ENCODE data around the gene EPG5.
"Not testable (repeated sequence)": the region's sequence is repeated elsewhere in the genome, so short reads cannot be mapped to it uniquely, and the experiment has no call there.

Gene EPG5

GRCh38 chr18:45820106-45820745 is 146.9 kb downstream of the EPG5 start:
- no peaks in the 10 kb centered on the region for H3K27me3 ChIP-seq (ENCODE audit: control insufficient read depth in 2 of 2, insufficient read depth in 2 of 2, low read length in 2 of 2)
- H3K36me3 ChIP-seq (ENCODE audit: control insufficient read depth in 2 of 2, insufficient read depth in 2 of 2, low read length in 2 of 2): no peaks in the 10 kb centered on the region

GRCh38 chr18:45818765-45819164 is 148.4 kb downstream of the EPG5 start:
- H3K4me3 ChIP-seq (ENCODE audit: low read length in 2 of 2); H3K9me3 ChIP-seq (ENCODE audit: control insufficient read depth in 2 of 2, low read length in 2 of 2); H3K27ac ChIP-seq (ENCODE audit: low read depth in 2 of 2, low read length in 2 of 2); H3K9ac ChIP-seq (ENCODE audit: low read depth in 1 of 2, low read length in 2 of 2); H3K4me1 ChIP-seq (ENCODE audit: control insufficient read depth in 2 of 2, insufficient read depth in 2 of 2, low read length in 2 of 2); H3K36me3 ChIP-seq (ENCODE audit: control insufficient read depth in 2 of 2, insufficient read depth in 2 of 2, low read length in 2 of 2); H3K27me3 ChIP-seq (ENCODE audit: control insufficient read depth in 2 of 2, insufficient read depth in 2 of 2, low read length in 2 of 2): not testable (repeated sequence)

More at GRCh38 chr18:45820106-45820745, 146.9 kb downstream of the EPG5 start:
- H3K4me1 ChIP-seq (ENCODE audit: control insufficient read depth in 2 of 2, insufficient read depth in 2 of 2, low read length in 2 of 2): no peaks in the 10 kb centered on the region
- no peaks in the 10 kb centered on the region for H3K9me3 ChIP-seq (ENCODE audit: control insufficient read depth in 2 of 2, low read length in 2 of 2)
- no peak overlapping the region for H3K9ac ChIP-seq (ENCODE audit: low read depth in 1 of 2, low read length in 2 of 2)
- H3K27ac ChIP-seq (ENCODE audit: low read depth in 2 of 2, low read length in 2 of 2): no peak overlapping the region
- no peak overlapping the region for H3K4me3 ChIP-seq (ENCODE audit: low read length in 2 of 2)

DNA sequence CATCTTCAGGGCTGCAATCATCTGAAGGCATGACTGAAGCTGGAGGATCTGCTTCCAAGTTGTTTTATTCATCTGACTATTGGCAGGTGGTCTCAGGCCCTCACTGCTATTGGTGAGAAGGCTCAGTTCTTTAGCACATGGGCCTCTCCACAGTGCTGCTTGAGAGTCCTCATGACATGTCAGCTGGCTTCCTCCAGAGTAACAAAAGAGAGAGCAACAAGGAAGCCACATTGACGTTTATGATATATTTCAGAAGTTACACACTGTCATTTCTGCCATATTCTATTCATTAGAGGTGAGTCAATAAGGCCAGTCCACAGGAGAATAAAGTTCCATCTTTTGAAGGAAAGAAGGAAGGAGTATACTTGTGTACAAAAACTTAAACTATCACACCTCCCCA is 149.6 kb downstream of the EPG5 start:
- H3K36me3 ChIP-seq (ENCODE audit: control insufficient read depth in 2 of 2, insufficient read depth in 2 of 2, low read length in 2 of 2): no peaks in the 10 kb centered on the region
- no peaks in the 10 kb centered on the region for H3K9me3 ChIP-seq (ENCODE audit: control insufficient read depth in 2 of 2, low read length in 2 of 2)
- no peak overlapping the region for H3K27ac ChIP-seq (ENCODE audit: low read depth in 2 of 2, low read length in 2 of 2)
- no peak overlapping the region for H3K9ac ChIP-seq (ENCODE audit: low read depth in 1 of 2, low read length in 2 of 2)
- H3K27me3 ChIP-seq (ENCODE audit: control insufficient read depth in 2 of 2, insufficient read depth in 2 of 2, low read length in 2 of 2): no peaks in the 10 kb centered on the region
- no peaks in the 10 kb centered on the region for H3K4me1 ChIP-seq (ENCODE audit: control insufficient read depth in 2 of 2, insufficient read depth in 2 of 2, low read length in 2 of 2)
- no peak overlapping the region for H3K4me3 ChIP-seq (ENCODE audit: low read length in 2 of 2)

- H3K4me1 ChIP-seq (ENCODE audit: control insufficient read depth in 2 of 2, insufficient read depth in 2 of 2, low read length in 2 of 2); H3K9ac ChIP-seq (ENCODE audit: low read depth in 1 of 2, low read length in 2 of 2): not testable (repeated sequence)
Observed at GRCh38 chr18:45814733-45815132, 152.4 kb downstream of the EPG5 start.

GRCh38 chr18:45807144-45807543 is 160.0 kb downstream of the EPG5 start:
- H3K9me3 ChIP-seq (ENCODE audit: control insufficient read depth in 2 of 2, low read length in 2 of 2); H3K27me3 ChIP-seq (ENCODE audit: control insufficient read depth in 2 of 2, insufficient read depth in 2 of 2, low read length in 2 of 2); H3K27ac ChIP-seq (ENCODE audit: low read depth in 2 of 2, low read length in 2 of 2); H3K4me1 ChIP-seq (ENCODE audit: control insufficient read depth in 2 of 2, insufficient read depth in 2 of 2, low read length in 2 of 2); H3K9ac ChIP-seq (ENCODE audit: low read depth in 1 of 2, low read length in 2 of 2); H3K4me3 ChIP-seq (ENCODE audit: low read length in 2 of 2); H3K36me3 ChIP-seq (ENCODE audit: control insufficient read depth in 2 of 2, insufficient read depth in 2 of 2, low read length in 2 of 2): not testable (repeated sequence)

More at GRCh38 chr18:45814733-45815132, 152.4 kb downstream of the EPG5 start:
- not testable (repeated sequence) for H3K36me3 ChIP-seq (ENCODE audit: control insufficient read depth in 2 of 2, insufficient read depth in 2 of 2, low read length in 2 of 2); H3K27me3 ChIP-seq (ENCODE audit: control insufficient read depth in 2 of 2, insufficient read depth in 2 of 2, low read length in 2 of 2); H3K9me3 ChIP-seq (ENCODE audit: control insufficient read depth in 2 of 2, low read length in 2 of 2); H3K27ac ChIP-seq (ENCODE audit: low read depth in 2 of 2, low read length in 2 of 2); H3K4me3 ChIP-seq (ENCODE audit: low read length in 2 of 2)

- H3K4me3 ChIP-seq (ENCODE audit: low read length in 2 of 2): no peak overlapping the region
- H3K27ac ChIP-seq (ENCODE audit: low read depth in 2 of 2, low read length in 2 of 2): no peak overlapping the region
- no peaks in the 10 kb centered on the region for H3K27me3 ChIP-seq (ENCODE audit: control insufficient read depth in 2 of 2, insufficient read depth in 2 of 2, low read length in 2 of 2)
- no peaks in the 10 kb centered on the region for H3K9me3 ChIP-seq (ENCODE audit: control insufficient read depth in 2 of 2, low read length in 2 of 2)
- no peaks in the 10 kb centered on the region for H3K36me3 ChIP-seq (ENCODE audit: control insufficient read depth in 2 of 2, insufficient read depth in 2 of 2, low read length in 2 of 2)
- H3K9ac ChIP-seq (ENCODE audit: low read depth in 1 of 2, low read length in 2 of 2): no peak overlapping the region
- no peaks in the 10 kb centered on the region for H3K4me1 ChIP-seq (ENCODE audit: control insufficient read depth in 2 of 2, insufficient read depth in 2 of 2, low read length in 2 of 2)
Observed at GRCh38 chr18:45806226-45806625, 160.9 kb downstream of the EPG5 start.

- Histone ChIP-seq H3K9ac (ENCODE audit: low read depth in 1 of 2, low read length in 2 of 2) (no peak overlapping the region), H3K9me3 (ENCODE audit: control insufficient read depth in 2 of 2, low read length in 2 of 2) (no peaks in the 10 kb centered on the region), H3K4me1 (ENCODE audit: control insufficient read depth in 2 of 2, insufficient read depth in 2 of 2, low read length in 2 of 2) (no peaks in the 10 kb centered on the region), H3K27ac (ENCODE audit: low read depth in 2 of 2, low read length in 2 of 2) (no peak overlapping the region), H3K4me3 (ENCODE audit: low read length in 2 of 2) (no peak overlapping the region), H3K36me3 (ENCODE audit: control insufficient read depth in 2 of 2, insufficient read depth in 2 of 2, low read length in 2 of 2) (no peaks in the 10 kb centered on the region), H3K27me3 (ENCODE audit: control insufficient read depth in 2 of 2, insufficient read depth in 2 of 2, low read length in 2 of 2) (no peaks in the 10 kb centered on the region)
Observed at GRCh38 chr18:45805551-45805950, 161.6 kb downstream of the EPG5 start.

DNA sequence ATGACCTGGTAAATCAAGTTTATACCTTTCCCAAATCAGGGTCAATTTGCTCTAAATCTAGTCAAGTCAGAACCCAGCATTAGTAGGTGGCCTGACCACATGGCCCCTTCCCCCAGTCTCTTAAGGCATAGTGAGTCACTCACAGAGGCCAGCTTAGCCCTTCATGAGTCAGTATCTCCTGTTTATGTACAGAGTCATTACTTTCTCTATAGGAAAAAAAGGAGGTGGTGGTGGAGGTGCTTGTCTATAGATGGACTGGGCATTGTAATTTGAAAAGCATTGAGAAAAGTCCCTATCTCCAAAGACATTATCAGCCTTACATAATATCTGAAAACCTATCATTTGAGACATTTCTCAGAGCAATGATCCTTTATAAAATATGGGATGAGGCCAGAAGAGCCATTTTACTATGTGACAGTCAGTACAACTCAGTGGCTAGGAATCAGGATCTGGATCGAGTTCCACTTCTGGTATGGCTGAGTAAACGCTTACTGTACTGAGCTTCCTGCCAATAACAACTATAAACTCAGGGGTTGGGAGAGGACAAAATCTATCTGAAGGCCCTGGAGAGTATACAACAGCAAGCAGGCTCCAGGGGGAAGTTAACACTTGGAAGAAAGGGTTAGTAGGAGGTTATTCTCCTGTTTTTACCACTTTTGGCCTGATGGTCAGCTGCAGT is 164.2 kb downstream of the EPG5 start:
- peak overlapping the region in 1 of 2 donors; percentile 45 for H3K27ac ChIP-seq (ENCODE audit: low read depth in 2 of 2, low read length in 2 of 2)
- no peak overlapping the region for H3K4me3 ChIP-seq (ENCODE audit: low read length in 2 of 2)
- no peak overlapping the region for H3K9ac ChIP-seq (ENCODE audit: low read depth in 1 of 2, low read length in 2 of 2)
- no peaks in the 10 kb centered on the region for H3K9me3 ChIP-seq (ENCODE audit: control insufficient read depth in 2 of 2, low read length in 2 of 2)
- no peaks in the 10 kb centered on the region for H3K4me1 ChIP-seq (ENCODE audit: control insufficient read depth in 2 of 2, insufficient read depth in 2 of 2, low read length in 2 of 2)
- H3K36me3 ChIP-seq (ENCODE audit: control insufficient read depth in 2 of 2, insufficient read depth in 2 of 2, low read length in 2 of 2): no peaks in the 10 kb centered on the region
- no peaks in the 10 kb centered on the region for H3K27me3 ChIP-seq (ENCODE audit: control insufficient read depth in 2 of 2, insufficient read depth in 2 of 2, low read length in 2 of 2)

DNA sequence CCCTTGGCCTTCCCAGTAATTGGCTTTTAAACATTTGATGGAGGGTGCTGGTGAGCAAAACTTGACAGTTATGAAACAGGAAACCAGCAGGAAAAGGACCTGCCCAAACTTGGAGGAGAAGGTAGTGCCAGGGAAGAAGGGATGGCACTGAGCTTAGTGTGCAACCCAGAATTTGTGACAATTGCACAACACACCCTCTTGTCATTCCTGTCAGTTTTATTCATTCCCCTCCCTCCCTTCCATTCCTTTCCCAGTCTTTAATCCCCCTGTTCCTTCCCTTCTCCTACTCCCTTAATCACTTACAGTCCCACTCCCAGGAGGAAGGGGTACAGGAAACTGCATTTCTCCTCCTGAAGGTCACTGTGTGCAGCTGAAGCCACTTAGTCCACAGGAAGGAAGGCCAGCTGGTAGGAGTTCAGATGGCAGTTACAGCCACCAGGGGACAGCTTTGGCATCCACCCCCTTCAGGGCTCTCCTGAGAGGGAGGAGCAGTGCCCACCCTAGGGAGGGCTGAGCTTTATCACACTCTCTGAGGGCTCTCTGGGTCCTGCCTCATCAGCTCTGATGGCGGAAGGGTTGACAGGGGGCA is 165.6 kb downstream of the EPG5 start:
- H3K9me3 ChIP-seq (ENCODE audit: control insufficient read depth in 2 of 2, low read length in 2 of 2): no peaks in the 10 kb centered on the region
- H3K4me1 ChIP-seq (ENCODE audit: control insufficient read depth in 2 of 2, insufficient read depth in 2 of 2, low read length in 2 of 2): no peaks in the 10 kb centered on the region
- H3K9ac ChIP-seq (ENCODE audit: low read depth in 1 of 2, low read length in 2 of 2): no peak overlapping the region
- no peaks in the 10 kb centered on the region for H3K27me3 ChIP-seq (ENCODE audit: control insufficient read depth in 2 of 2, insufficient read depth in 2 of 2, low read length in 2 of 2)
- H3K4me3 ChIP-seq (ENCODE audit: low read length in 2 of 2): no peak overlapping the region
- no peak overlapping the region for H3K27ac ChIP-seq (ENCODE audit: low read depth in 2 of 2, low read length in 2 of 2)
- H3K36me3 ChIP-seq (ENCODE audit: control insufficient read depth in 2 of 2, insufficient read depth in 2 of 2, low read length in 2 of 2): no peaks in the 10 kb centered on the region

All from mucosa of rectum (tissue), 2 donors.